ENCODE measurements around the gene RHOT2.

- TF ChIP-seq, protein P1, sequence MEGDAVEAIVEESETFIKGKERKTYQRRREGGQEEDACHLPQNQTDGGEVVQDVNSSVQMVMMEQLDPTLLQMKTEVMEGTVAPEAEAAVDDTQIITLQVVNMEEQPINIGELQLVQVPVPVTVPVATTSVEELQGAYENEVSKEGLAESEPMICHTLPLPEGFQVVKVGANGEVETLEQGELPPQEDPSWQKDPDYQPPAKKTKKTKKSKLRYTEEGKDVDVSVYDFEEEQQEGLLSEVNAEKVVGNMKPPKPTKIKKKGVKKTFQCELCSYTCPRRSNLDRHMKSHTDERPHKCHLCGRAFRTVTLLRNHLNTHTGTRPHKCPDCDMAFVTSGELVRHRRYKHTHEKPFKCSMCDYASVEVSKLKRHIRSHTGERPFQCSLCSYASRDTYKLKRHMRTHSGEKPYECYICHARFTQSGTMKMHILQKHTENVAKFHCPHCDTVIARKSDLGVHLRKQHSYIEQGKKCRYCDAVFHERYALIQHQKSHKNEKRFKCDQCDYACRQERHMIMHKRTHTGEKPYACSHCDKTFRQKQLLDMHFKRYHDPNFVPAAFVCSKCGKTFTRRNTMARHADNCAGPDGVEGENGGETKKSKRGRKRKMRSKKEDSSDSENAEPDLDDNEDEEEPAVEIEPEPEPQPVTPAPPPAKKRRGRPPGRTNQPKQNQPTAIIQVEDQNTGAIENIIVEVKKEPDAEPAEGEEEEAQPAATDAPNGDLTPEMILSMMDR (conservative IDR thresholded peaks at IDR 0.05; ENCODE audit: low read depth, low read length), result no peak
- peak; percentile 7 for TF ChIP-seq EZH2 (IDR thresholded peaks at IDR 0.05; ENCODE audit: borderline replicate concordance, low read depth, low read length, poor library complexity, severe bottlenecking)
Measured at GRCh38 chr16:706189-707061, 38.5 kb downstream of the RHOT2 start.
